Left ventricle myocardium superior (tissue), 1 donor: ENCODE data around the gene ABCA6. TPM values are rescaled to one million over a fixed set of nuclear protein-coding genes. Genes with fewer than 3 reads are reported as not detected.
"Not testable (repeated sequence)": the region's sequence is repeated elsewhere in the genome, so short reads cannot be mapped to it uniquely, and the experiment has no call there.

Source experiments
- ATAC-seq: fragments of 200-7000 bp; cut with Tn5 transposase; one replicate; pipeline ENCODE4 v1.9.1; 2020; ENCODE audit warnings: mild to moderate bottlenecking, moderate library complexity
- DNase-seq: peaks from one replicate; pipeline ENCODE4 v3.0.0-alpha.2; 2020
- intact Hi-C: fragments of 100-400 bp; cut with micrococcal nuclease; formaldehyde crosslinking; loops from one replicate; pipeline ENCODE4 v1.11.0; 2022
- total RNA-seq: library from RNA; stranded (reverse); fragmentation: NEBNext Ultra II Directional; extraction: Animal tissue kit (Norgen Biotek cat#: 25700); gene quantifications from one replicate; pipeline ENCODE4 v1.2.1, GENCODE V29; 2021
- donor health status: DM: no; HTN: yes; CAD: no; lungs with severe emphysema.

Gene ABCA6
- total RNA-seq, 1 donor from 2014 or later: 21.5 TPM

- intact Hi-C loops: no loop called here
- no peak for ATAC-seq
- DNase-seq: no peak
These were observed 53.0 kb downstream of the ABCA6 start for GRCh38 chr17:69088643-69089200.

GRCh38 chr17:69086641-69087040 is 55.1 kb downstream of the ABCA6 start:
- no peak for ATAC-seq
- no peak for DNase-seq
- intact Hi-C loops: no loop called here

- ATAC-seq (no peak), DNase-seq (no peak)
- intact Hi-C loops: no loop called here
These were observed 56.8 kb downstream of the ABCA6 start for GRCh38 chr17:69084911-69085310.

GRCh38 chr17:69082696-69083095 is 59.0 kb downstream of the ABCA6 start:
- DNase-seq: no peak
- ATAC-seq: no peak
- intact Hi-C loops: no loop called here

- intact Hi-C loops: no loop called here
- no peak for ATAC-seq
These were observed 62.8 kb downstream of the ABCA6 start for GRCh38 chr17:69078864-69079263.

GRCh38 chr17:69075823-69076222 is 65.9 kb downstream of the ABCA6 start:
- intact Hi-C loops: no loop called here
- ATAC-seq (no peak), DNase-seq (no peak)

More at GRCh38 chr17:69078864-69079263, 62.8 kb downstream of the ABCA6 start:
- no peak for DNase-seq

- ATAC-seq, DNase-seq, intact Hi-C loops: not testable (repeated sequence)
These were observed 68.3 kb downstream of the ABCA6 start for GRCh38 chr17:69073392-69073791.

- DNase-seq, ATAC-seq, intact Hi-C loops: not testable (repeated sequence)
These were observed 68.9 kb downstream of the ABCA6 start for GRCh38 chr17:69072803-69073256.

- DNase-seq, ATAC-seq, intact Hi-C loops: not testable (repeated sequence)
These were observed 70.5 kb downstream of the ABCA6 start for GRCh38 chr17:69071233-69071586.

GRCh38 chr17:69070378-69071232 is 71.1 kb downstream of the ABCA6 start:
- DNase-seq, ATAC-seq, intact Hi-C loops: not testable (repeated sequence)

GRCh38 chr17:69069226-69069750 is 72.4 kb downstream of the ABCA6 start:
- intact Hi-C loops: no loop called here
- DNase-seq (no peak), ATAC-seq (no peak)

- ATAC-seq (no peak), DNase-seq (no peak)
- intact Hi-C loops: no loop called here
These were observed 74.2 kb downstream of the ABCA6 start for GRCh38 chr17:69067274-69068047.

GRCh38 chr17:69066482-69066881 is 75.2 kb downstream of the ABCA6 start:
- DNase-seq (no peak), ATAC-seq (no peak)
- intact Hi-C loops: no loop called here

GRCh38 chr17:69065113-69065512 is 76.6 kb downstream of the ABCA6 start:
- intact Hi-C loops: no loop called here
- DNase-seq: no peak
- ATAC-seq: no peak

GRCh38 chr17:69064476-69064875 is 77.2 kb downstream of the ABCA6 start:
- DNase-seq (no peak), ATAC-seq (no peak)
- intact Hi-C loops: no loop called here

- intact Hi-C loops: no loop called here
- ATAC-seq (no peak), DNase-seq (no peak)
These were observed 77.7 kb downstream of the ABCA6 start for GRCh38 chr17:69064001-69064400.

- DNase-seq (no peak), ATAC-seq (peak; percentile 37)
- intact Hi-C loops: no loop called here
These were observed 78.7 kb downstream of the ABCA6 start for GRCh38 chr17:69062860-69063581.

GRCh38 chr17:69061721-69062556 is 79.8 kb downstream of the ABCA6 start:
- DNase-seq (no peak), ATAC-seq (no peak)
- intact Hi-C loops: no loop called here
